ENCODE measurements around the gene CIPC.

The CIPC gene

GRCh38 chr14:77103951-77104350 lies 5.9 kb downstream of the CIPC start:
- no peak for DNase-seq

- no peak for DNase-seq
Measured at GRCh38 chr14:77104393-77104792, 6.3 kb downstream of the CIPC start.

- DNase-seq: no peak
Measured at GRCh38 chr14:77105145-77105939, 7.3 kb downstream of the CIPC start.

- no peak for DNase-seq
Measured at GRCh38 chr14:77106666-77107065, 8.6 kb downstream of the CIPC start.

GRCh38 chr14:77107228-77107627 lies 9.2 kb downstream of the CIPC start:
- no peak for DNase-seq

GRCh38 chr14:77108753-77109152 lies 10.7 kb downstream of the CIPC start:
- DNase-seq: no peak

GRCh38 chr14:77109656-77110055 lies 11.6 kb downstream of the CIPC start:
- DNase-seq: no peak

- DNase-seq: no peak
Measured at GRCh38 chr14:77110286-77110685, 12.2 kb downstream of the CIPC start.

- DNase-seq: no peak
Measured at GRCh38 chr14:77111021-77111420, 13.0 kb downstream of the CIPC start.

- DNase-seq: no peak
Measured at GRCh38 chr14:77113644-77114043, 15.6 kb downstream of the CIPC start.

- DNase-seq: no peak
Measured at GRCh38 chr14:77114609-77115008, 16.6 kb downstream of the CIPC start.

- no peak for DNase-seq
Measured at GRCh38 chr14:77116172-77116817, 18.2 kb downstream of the CIPC start.

- peak; percentile 15 for DNase-seq
Measured at GRCh38 chr14:77119851-77120250, 21.8 kb downstream of the CIPC start.

GRCh38 chr14:77120771-77121743 lies 23.0 kb downstream of the CIPC start:
- peak; percentile 45 for DNase-seq

GRCh38 chr14:77122526-77123125 lies 24.6 kb downstream of the CIPC start:
- no peak for DNase-seq

- no peak for DNase-seq
Measured at GRCh38 chr14:77123381-77124325, 25.6 kb downstream of the CIPC start.

- peak; percentile 55 for DNase-seq
Measured at GRCh38 chr14:77124345-77125280, 26.6 kb downstream of the CIPC start.

GRCh38 chr14:77125281-77125801 lies 27.3 kb downstream of the CIPC start:
- DNase-seq: no peak

GRCh38 chr14:77125823-77126325 lies 27.8 kb downstream of the CIPC start:
- no peak for DNase-seq

GRCh38 chr14:77126461-77126990 lies 28.5 kb downstream of the CIPC start:
- no peak for DNase-seq
